ENCODE results near the gene IGFBP3.

- TF ChIP-seq TAF1 (IDR thresholded peaks at IDR 0.05; ENCODE audit: borderline replicate concordance, insufficient read depth, low read length) = no peak
- TF ChIP-seq POLR2AphosphoS5 (IDR thresholded peaks at IDR 0.05; ENCODE audit: low read depth, low read length) = no peak
Measured at GRCh38 chr7:45893996-45894664, 26.9 kb downstream of the IGFBP3 start.
